Measurements from ENCODE around the gene MAP3K7CL. TPM values are rescaled to one million over a fixed set of nuclear protein-coding genes. Genes with fewer than 3 reads are reported as not detected.

The MAP3K7CL gene
- total RNA-seq, 1 experiment from 2014 or later: 24.0 TPM

DNA sequence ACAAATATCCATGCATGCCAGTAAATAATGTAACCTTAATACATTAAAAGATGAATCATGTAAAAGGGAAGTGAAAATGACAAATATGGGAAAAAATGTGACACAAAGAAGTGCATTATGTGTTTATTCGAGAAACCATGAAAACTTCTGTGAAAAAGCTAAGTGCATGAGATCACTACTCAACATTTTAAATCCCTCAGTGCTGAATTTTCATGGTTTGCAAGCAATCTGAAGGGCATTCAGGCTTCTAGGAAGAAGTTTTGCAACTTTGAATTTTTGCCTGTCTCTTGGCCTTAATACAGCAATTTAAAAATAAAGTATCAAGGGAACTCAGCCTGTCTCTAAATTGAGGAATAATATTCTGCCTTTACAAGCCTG lies 78.2 kb downstream of the MAP3K7CL start:
- H3K4me3 ChIP-seq: no peak overlapping the region
- H3K4me1 ChIP-seq: no peaks in the 10 kb centered on the region
- H3K27ac ChIP-seq: no peak overlapping the region
- no peaks in the 10 kb centered on the region for H3K27me3 ChIP-seq
- no peak for DNase-seq
- H3K9me3 ChIP-seq (replicated peaks): no peaks in the 10 kb centered on the region
- H3K36me3 ChIP-seq: no peaks in the 10 kb centered on the region

DNA sequence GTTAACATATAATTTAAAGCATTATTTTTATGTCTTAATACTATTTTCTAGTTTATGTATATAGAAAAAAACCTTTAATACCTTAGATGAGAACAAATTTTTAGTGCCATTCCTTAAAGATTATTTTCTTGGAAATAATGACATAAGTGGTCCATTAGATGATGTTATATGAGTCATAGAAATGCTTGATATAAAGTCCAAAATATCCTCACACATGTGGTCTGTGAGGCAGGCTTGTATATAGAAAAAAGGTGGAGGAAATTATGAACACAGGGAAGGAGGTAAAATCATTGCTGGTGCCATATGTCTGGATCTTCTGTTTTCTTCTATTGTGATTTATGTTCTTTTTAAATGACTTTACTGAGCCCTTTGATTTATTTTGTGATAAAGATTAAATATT lies 79.3 kb downstream of the MAP3K7CL start:
- Histone ChIP-seq H3K4me1 (no peaks in the 10 kb centered on the region), H3K27me3 (no peaks in the 10 kb centered on the region), H3K9me3 (replicated peaks) (no peaks in the 10 kb centered on the region), H3K27ac (no peak overlapping the region), H3K36me3 (no peaks in the 10 kb centered on the region), H3K4me3 (no peak overlapping the region)
- DNase-seq: no peak

DNA sequence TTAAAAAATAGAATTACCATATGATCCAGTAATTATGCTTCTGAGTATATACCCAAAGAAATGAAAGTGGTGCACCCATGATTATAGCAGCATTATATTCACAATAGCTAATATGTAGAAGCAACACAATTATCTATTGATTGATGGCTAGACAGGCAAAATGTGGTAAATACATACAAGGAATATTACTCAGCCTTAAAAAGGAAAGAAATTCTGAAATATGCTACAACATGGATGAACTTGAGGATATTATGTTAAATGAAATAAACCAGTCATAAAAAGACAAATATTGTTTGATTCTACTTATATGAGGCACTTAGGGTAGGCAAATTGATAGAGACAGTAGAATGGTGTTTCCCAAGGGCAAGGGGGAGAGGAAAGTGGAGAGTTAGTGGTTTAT lies 80.8 kb downstream of the MAP3K7CL start:
- Histone ChIP-seq H3K27me3 (no peaks in the 10 kb centered on the region), H3K9me3 (replicated peaks) (no peaks in the 10 kb centered on the region), H3K27ac (no peak overlapping the region), H3K36me3 (no peaks in the 10 kb centered on the region), H3K4me3 (no peak overlapping the region), H3K4me1 (no peaks in the 10 kb centered on the region)
- DNase-seq: no peak

DNA sequence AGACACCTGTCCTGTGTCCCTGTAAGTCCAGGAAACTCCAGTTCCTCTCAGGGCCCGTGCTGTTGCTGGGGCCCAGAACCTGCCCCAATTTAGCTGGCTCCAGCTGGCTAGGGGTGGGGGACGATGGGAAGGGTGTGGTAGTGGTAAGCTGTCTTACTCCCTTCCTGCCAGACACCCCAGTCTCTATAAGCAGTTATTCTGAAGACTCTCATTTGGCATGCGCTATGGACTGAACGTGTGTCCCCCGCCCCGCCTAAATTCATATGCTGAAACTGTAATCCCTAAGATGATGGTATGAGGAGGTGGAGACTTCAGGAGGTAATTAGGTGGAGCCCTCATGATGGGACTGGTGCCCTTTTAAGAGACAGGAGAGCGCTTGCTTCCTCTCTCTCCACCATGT lies 82.0 kb downstream of the MAP3K7CL start:
- no peaks in the 10 kb centered on the region for H3K36me3 ChIP-seq
- no peaks in the 10 kb centered on the region for H3K27me3 ChIP-seq
- no peaks in the 10 kb centered on the region for H3K9me3 ChIP-seq (replicated peaks)
- peaks cover 10% of the 10 kb centered on the region for H3K4me1 ChIP-seq
- H3K27ac ChIP-seq: no peak overlapping the region
- H3K4me3 ChIP-seq: no peak overlapping the region
- DNase-seq: no peak

DNA sequence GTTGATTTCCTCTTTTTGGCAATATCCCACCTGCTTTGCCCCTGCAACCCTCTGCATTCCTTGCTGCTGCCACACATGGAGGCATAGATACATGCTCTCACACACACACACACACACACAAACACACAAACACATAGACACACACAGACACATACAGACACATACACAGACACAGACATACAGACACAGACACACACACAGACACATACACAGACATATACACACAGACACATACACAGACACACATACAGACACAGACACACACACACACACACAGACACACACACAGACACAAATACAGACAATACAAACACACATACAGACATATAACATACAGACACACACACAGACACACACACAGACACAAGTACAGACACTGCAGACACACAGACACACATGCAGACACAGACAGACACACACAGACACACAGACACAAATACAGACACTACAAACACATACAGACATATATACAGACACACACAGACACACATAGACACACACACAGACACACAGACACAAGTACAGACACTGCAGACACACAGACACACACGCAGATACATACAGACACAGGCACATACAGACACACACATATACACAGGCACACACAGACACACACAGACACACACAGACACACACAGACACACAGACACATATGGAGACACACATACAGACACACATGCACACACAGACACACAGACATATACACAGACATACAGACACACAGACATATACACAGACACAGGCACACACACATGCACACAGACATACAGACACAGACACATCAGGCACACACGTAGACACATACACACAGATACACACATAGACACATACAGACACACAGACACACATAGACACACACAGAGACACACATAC lies 83.3 kb downstream of the MAP3K7CL start:
- no peaks in the 10 kb centered on the region for H3K9me3 ChIP-seq (replicated peaks)
- H3K4me3 ChIP-seq: no peak overlapping the region
- no peak for DNase-seq
- no peaks in the 10 kb centered on the region for H3K27me3 ChIP-seq
- no peaks in the 10 kb centered on the region for H3K36me3 ChIP-seq
- peaks cover 12% of the 10 kb centered on the region for H3K4me1 ChIP-seq
- H3K27ac ChIP-seq: no peak overlapping the region

DNA sequence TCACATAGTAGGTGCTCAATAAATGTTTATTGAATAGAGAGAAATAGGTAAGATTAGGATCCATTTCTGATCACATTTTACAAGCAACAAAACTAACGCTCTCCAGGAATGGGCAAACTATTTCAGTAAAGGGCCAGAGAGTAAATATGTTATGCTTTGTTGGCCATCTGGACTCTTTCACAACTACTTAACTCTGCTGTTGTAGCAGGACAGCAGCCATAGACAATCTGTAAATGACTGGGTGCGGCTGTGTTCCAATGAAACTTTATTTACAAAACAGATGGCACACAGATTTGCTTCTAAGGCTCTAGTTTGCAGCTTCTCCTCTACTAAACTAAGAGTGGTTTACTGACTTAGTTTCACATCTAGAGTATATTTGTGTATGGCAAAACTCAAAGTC lies 85.3 kb downstream of the MAP3K7CL start:
- DNase-seq: no peak
- H3K4me3 ChIP-seq: no peak overlapping the region
- H3K36me3 ChIP-seq: no peaks in the 10 kb centered on the region
- no peaks in the 10 kb centered on the region for H3K27me3 ChIP-seq
- H3K27ac ChIP-seq: no peak overlapping the region
- H3K9me3 ChIP-seq (replicated peaks): no peaks in the 10 kb centered on the region
- peaks cover 19% of the 10 kb centered on the region for H3K4me1 ChIP-seq

DNA sequence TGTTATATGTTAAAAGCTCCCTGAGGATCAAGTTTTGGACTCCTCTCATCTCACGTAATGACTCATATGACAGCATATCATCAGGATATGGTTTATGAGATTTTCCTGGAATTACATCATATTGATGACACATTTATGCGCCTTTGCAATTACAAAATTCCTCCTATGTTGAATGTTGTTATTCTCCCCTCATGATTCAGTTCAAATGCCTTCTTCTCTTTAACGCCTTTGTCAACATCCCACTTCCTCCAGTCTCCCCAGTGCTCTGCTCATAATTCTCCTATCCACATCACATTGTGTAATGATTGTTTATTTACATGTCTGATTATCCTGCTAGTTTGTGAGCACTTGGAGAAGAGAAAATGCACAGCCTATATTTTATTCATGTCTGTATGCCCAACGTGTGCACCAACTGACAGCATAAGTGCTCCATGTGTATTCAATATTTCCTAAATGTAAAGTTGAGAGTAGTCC lies 87.4 kb downstream of the MAP3K7CL start:
- DNase-seq: no peak
- Histone ChIP-seq H3K4me1 (peaks cover 34% of the 10 kb centered on the region), H3K36me3 (no peaks in the 10 kb centered on the region), H3K9me3 (replicated peaks) (no peaks in the 10 kb centered on the region), H3K4me3 (no peak overlapping the region), H3K27me3 (no peaks in the 10 kb centered on the region), H3K27ac (no peak overlapping the region; the same call in 1 of the 2 replicates)

DNA sequence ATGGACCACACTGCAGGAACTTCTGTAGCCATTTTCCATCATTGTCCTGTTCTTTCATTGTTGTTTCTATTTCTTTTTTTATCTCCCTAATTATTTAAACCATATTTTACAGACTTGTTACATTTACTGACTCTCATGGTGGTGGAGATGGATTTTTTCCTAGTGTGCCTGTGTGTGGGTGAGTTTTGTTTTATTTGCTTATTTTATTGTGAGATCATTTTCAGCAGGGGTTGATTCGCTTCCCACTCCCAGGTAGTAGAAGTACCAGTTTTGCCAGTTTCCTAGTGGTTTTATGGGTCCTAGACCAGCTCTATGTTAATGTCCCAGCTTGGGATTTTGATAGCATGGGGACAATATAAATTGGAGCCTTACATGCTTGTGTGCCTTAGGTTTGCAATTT lies 88.3 kb downstream of the MAP3K7CL start:
- H3K27ac ChIP-seq: no peak overlapping the region
- H3K9me3 ChIP-seq (replicated peaks): no peaks in the 10 kb centered on the region
- H3K4me3 ChIP-seq: no peak overlapping the region
- DNase-seq: no peak
- no peaks in the 10 kb centered on the region for H3K27me3 ChIP-seq
- peaks cover 34% of the 10 kb centered on the region for H3K4me1 ChIP-seq
- H3K36me3 ChIP-seq: no peaks in the 10 kb centered on the region

DNA sequence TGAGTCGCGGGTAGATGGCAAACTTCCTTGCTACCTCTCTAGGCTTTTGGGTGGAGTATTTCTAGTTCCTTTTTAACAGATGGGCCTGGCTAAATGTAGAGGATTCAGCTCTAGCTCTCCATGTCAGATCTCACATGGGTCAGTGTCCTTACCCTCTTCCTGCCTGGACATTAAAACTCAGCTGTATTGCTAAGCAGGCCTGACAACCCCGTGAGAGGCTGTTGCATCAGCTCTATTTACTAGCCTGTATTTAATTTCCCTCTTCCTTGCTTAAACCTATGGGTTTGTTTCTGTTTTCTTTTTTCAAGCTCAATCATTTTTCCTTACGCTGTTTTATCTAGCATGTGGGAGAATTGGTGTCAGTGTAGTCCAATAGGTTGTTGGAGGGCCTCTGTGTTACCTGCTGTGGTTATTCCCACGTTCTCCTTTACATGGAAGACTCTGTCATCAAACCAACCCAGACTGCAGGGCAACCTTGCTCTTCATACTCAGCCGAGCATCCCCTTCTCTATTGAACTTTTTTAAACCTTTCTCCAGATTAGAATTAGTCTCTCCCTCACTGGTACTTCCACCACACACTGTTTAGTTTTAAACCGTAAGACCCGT lies 88.8 kb downstream of the MAP3K7CL start:
- H3K4me3 ChIP-seq: no peak overlapping the region
- H3K4me1 ChIP-seq: peaks cover 34% of the 10 kb centered on the region
- DNase-seq: no peak
- H3K27ac ChIP-seq: no peak overlapping the region
- H3K9me3 ChIP-seq (replicated peaks): no peaks in the 10 kb centered on the region; the same call in 1 of the 2 replicates
- H3K27me3 ChIP-seq: no peaks in the 10 kb centered on the region
- no peaks in the 10 kb centered on the region for H3K36me3 ChIP-seq

DNA sequence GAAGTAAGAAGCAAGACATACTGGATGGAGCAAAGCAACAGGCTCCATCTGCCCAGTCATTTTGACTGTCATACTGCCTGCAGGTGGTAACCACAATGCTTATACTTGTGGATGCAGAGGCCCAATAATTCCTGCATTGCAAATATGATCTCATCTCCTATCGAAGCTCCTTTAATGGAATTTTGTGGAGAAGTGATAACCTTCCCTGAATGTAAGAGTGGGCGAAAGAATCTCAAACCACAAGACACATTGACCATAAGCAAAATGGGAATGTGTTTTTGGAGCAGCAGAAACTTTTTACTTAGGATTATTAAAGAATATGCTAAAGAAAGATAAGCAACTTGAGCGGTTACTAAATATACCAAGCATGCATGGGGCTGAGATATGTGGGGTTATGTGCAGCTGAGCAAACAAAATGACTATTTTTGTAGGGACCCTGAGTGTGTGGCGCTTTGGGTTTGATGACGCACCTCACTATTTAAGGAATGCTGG lies 90.9 kb downstream of the MAP3K7CL start:
- H3K36me3 ChIP-seq: no peaks in the 10 kb centered on the region
- H3K27me3 ChIP-seq: no peaks in the 10 kb centered on the region
- peaks cover 33% of the 10 kb centered on the region for H3K4me1 ChIP-seq
- H3K9me3 ChIP-seq (replicated peaks): no peaks in the 10 kb centered on the region; the same call in 1 of the 2 replicates
- peak; percentile 72 to 75 for DNase-seq
- H3K27ac ChIP-seq: peak overlapping the region; percentile 86
- 0 out of 2 replicates have a peak overlapping the region, but pooled peaks have one; percentile 7 for H3K4me3 ChIP-seq

DNA sequence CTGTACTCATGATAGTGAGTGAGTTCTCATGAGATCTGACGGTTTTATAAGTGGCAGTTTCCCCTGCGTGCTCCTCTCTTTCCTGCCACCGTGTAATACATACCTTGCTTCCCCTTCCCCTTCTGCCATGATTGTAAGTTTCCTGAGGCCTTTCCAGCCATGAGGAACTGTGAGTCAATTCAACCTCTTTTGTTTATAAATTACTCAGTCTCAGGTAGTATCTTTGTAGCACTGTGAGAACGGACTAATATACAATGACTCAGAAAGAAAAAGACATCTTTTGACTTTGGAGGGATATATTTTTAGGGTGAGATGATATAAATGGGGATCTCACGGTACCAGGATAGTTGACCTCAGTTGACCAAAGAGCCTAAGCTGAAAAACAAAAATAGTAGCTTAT lies 93.6 kb downstream of the MAP3K7CL start:
- Histone ChIP-seq H3K27me3 (no peaks in the 10 kb centered on the region), H3K36me3 (no peaks in the 10 kb centered on the region), H3K27ac (no peak overlapping the region), H3K9me3 (replicated peaks) (no peaks in the 10 kb centered on the region; the same call in 1 of the 2 replicates), H3K4me1 (peaks cover 21% of the 10 kb centered on the region), H3K4me3 (no peak overlapping the region)
- no peak for DNase-seq

Other genes with a start within 250 kb of the MAP3K7CL start
- 44.6 and 49.8 TPM in 2 replicates for gene LTN1, start 137.8 kb upstream of the MAP3K7CL start, total RNA-seq (2014; rRNA removed; shearing (Covaris generic))
- 12.1 and 14.2 TPM in 2 replicates for gene RWDD2B, start 111.3 kb upstream of the MAP3K7CL start, total RNA-seq (2014; rRNA removed; shearing (Covaris generic))
- gene USP16, start 106.0 kb upstream of the MAP3K7CL start, total RNA-seq (2014; rRNA removed; shearing (Covaris generic)): 55.2 and 61.6 TPM in 2 replicates
- 438 and 460 TPM in 2 replicates for gene CCT8, start 57.0 kb upstream of the MAP3K7CL start, total RNA-seq (2014; rRNA removed; shearing (Covaris generic))
- 62.3 and 91.1 TPM in 2 replicates for gene BACH1, start 168.3 kb downstream of the MAP3K7CL start, total RNA-seq (2014; rRNA removed; shearing (Covaris generic))